Mesodermal cell (in vitro differentiated cells): ENCODE data around the gene LEMD2.

Experiments used
- H3K27ac ChIP-seq: 2 replicates; pipeline ENCODE4 v1.7.0; 2013; ENCODE audit warnings: mild to moderate bottlenecking, low read depth, low read length, moderate library complexity; ENCODE audit not compliant: severe bottlenecking
- H3K36me3 ChIP-seq: 2 replicates; pipeline ENCODE4 v1.7.1; 2013; ENCODE audit warnings: mild to moderate bottlenecking, low read length, moderate library complexity; ENCODE audit not compliant: control insufficient read depth, insufficient read depth
- H3K4me1 ChIP-seq: one replicate; pipeline ENCODE4 v1.7.1; 2013; ENCODE audit warnings: mild to moderate bottlenecking, low read length; ENCODE audit not compliant: insufficient read depth, control insufficient read depth, poor library complexity, severe bottlenecking
- H3K4me3 ChIP-seq: 2 replicates; pipeline ENCODE4 v1.7.0; 2013; ENCODE audit warnings: low read length, control low read depth, mild to moderate bottlenecking; ENCODE audit not compliant: insufficient read depth, poor library complexity, severe bottlenecking; ENCODE audit errors: extremely low read depth
- H3K9me3 ChIP-seq: 2 replicates; pipeline ENCODE4 v1.7.1; 2013; ENCODE audit warnings: mild to moderate bottlenecking, low read length, moderate library complexity; ENCODE audit not compliant: control insufficient read depth
- WGBS, 2 experiments: methylation state at CpG; one replicate each; pipeline ENCODE4 v1.1.5; 2013; ENCODE audit warnings: missing lambda C conversion rate in 2 of 2; ENCODE audit not compliant: insufficient coverage in 2 of 2; 5-methylcytosine and 5-hydroxymethylcytosine counted together

LEMD2 gene

DNA sequence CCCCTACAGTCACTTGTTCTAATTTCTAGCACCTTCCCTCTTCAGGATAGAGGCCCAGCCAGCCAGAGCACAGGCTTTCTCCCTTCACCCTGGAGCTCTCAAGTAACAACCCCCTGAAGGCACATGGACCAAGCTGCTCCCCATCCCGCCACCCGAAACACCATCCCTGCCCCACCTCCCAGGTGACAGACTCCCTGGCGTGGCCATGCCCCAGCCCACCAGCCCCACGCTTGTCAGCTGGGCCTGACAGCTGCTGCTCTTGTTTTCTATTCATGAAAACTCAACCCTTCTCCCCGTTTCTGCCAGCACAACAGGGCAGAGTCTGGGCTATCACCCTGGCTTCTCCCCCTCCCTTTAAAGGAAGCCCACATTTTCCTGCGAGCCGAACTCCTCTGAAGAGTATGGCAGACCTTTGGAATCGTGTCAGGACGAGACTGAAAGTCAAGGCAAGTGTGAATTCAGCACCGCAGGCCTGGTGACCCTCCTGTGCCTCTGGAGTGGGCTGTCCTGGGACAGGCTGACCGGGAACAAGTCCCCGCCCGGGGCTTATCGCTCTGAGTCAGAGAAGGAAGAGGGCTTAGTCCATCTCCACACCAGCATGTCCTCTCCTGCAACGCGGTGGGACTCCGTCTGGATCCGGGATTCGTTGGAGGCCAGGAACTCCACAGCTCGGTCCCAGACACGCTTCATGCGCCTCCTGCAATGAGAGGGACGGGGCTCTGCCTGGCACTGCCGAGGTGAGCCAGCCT lies 16.7 kb downstream of the LEMD2 start:
- peak overlapping the region; percentile 55 for H3K27ac ChIP-seq
- peaks cover 47% of the 10 kb centered on the region for H3K36me3 ChIP-seq
- WGBS, 2 experiments: 80 to 86% methylated on average over 21 to 24 of the region's 24 CpGs
- H3K4me1 ChIP-seq: peaks cover 48% of the 10 kb centered on the region
- no peak overlapping the region for H3K4me3 ChIP-seq
- H3K9me3 ChIP-seq: no peaks in the 10 kb centered on the region

- peaks cover 39% of the 10 kb centered on the region for H3K36me3 ChIP-seq
- H3K4me1 ChIP-seq: peaks cover 48% of the 10 kb centered on the region
- H3K9me3 ChIP-seq: no peaks in the 10 kb centered on the region
- H3K4me3 ChIP-seq: no peak overlapping the region
- WGBS, 2 experiments: 11 to 16% methylated on average over 41 to 46 of the region's 47 CpGs
- peak overlapping the region; percentile 55 for H3K27ac ChIP-seq
These were observed 17.5 kb downstream of the LEMD2 start for GRCh38 chr6:33771146-33772081.

- H3K4me1 ChIP-seq: peaks cover 48% of the 10 kb centered on the region
- no peaks in the 10 kb centered on the region for H3K9me3 ChIP-seq
- H3K4me3 ChIP-seq: no peak overlapping the region
- H3K27ac ChIP-seq: peak overlapping the region; percentile 55
- peaks cover 32% of the 10 kb centered on the region for H3K36me3 ChIP-seq
- WGBS, 2 experiments: 76 to 83% methylated on average over 1 to 3 of the region's 3 CpGs
These were observed 18.1 kb downstream of the LEMD2 start for GRCh38 chr6:33770833-33771145.

- Histone ChIP-seq H3K4me1 (peaks cover 48% of the 10 kb centered on the region), H3K27ac (peak overlapping the region; percentile 55), H3K36me3 (peaks cover 27% of the 10 kb centered on the region), H3K9me3 (no peaks in the 10 kb centered on the region), H3K4me3 (no peak overlapping the region)
- WGBS, 2 experiments: 69 to 73% methylated on average over 9 to 10 of the region's 14 CpGs
These were observed 18.7 kb downstream of the LEMD2 start for GRCh38 chr6:33770124-33770832.

DNA sequence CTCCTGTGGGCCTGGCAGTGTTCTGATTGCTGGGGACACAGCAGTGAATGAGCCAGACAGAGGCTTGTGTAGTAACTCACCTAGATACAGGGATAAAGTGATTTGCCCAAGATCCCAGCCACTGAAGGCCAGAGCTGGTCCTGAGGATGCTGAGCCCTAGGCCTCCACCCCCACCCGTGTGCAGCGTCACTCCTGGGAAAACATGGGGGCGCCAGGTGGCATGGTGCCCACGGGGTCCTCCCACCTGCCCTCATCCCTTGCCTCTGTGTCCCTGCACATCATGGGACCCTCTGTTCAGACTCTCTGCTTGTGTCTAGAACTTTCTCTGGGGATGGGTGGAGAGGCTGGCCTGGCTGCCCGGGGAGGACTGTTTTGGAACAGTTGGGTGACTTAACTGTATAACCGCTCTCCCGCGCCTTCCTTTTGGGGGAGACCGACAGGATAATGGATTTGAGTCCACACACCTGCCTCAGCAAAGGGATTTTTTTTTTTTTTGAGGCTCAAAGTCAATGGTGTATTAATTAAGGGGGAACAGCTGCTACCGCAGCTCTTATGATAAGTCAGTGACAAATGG lies 19.6 kb downstream of the LEMD2 start:
- WGBS, 2 experiments: 96 to 100% methylated on average over 2 to 8 of the region's 10 CpGs

DNA sequence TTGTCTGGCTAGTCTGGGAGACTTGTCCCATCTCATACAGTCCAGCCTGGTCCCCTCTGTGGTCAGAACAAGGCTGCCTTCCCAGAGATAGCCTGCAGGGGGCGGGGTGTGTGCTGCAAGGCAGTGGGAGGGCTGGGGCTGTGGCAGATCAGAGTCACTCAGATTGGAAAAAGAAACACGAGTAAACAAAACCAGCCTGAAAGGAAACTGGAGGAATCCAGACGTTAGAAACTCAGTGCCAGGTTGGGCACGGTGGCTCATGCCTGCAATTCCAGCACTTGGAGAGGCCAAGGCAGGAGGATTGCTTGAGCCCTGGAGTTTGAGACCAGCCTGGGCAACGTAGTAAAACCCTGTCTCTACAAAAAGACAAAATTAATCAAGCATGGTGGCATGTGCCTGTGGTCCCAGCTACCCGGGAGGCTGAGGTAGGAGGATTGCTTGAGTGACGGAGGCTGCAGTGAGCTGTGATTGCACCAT lies 20.2 kb downstream of the LEMD2 start:
- no peaks in the 10 kb centered on the region for H3K9me3 ChIP-seq
- H3K27ac ChIP-seq: no peak overlapping the region
- 41 to 44% methylated on average over 6 of the region's 7 CpGs for WGBS, 2 experiments
- H3K4me3 ChIP-seq: no peak overlapping the region
- peaks cover 14% of the 10 kb centered on the region for H3K36me3 ChIP-seq
- H3K4me1 ChIP-seq: peaks cover 45% of the 10 kb centered on the region

More for the DNA sequence above, 19.6 kb downstream of the LEMD2 start:
- no peak overlapping the region for H3K4me3 ChIP-seq
- H3K36me3 ChIP-seq: peaks cover 18% of the 10 kb centered on the region
- no peaks in the 10 kb centered on the region for H3K9me3 ChIP-seq
- peaks cover 48% of the 10 kb centered on the region for H3K4me1 ChIP-seq
- H3K27ac ChIP-seq: no peak overlapping the region

GRCh38 chr6:33766921-33767907 lies 21.7 kb downstream of the LEMD2 start:
- Histone ChIP-seq H3K36me3 (no peaks in the 10 kb centered on the region), H3K9me3 (no peaks in the 10 kb centered on the region), H3K4me3 (no peak overlapping the region), H3K27ac (no peak overlapping the region), H3K4me1 (peaks cover 30% of the 10 kb centered on the region)
- 88 to 93% methylated on average over 6 to 7 of the region's 11 CpGs for WGBS, 2 experiments

DNA sequence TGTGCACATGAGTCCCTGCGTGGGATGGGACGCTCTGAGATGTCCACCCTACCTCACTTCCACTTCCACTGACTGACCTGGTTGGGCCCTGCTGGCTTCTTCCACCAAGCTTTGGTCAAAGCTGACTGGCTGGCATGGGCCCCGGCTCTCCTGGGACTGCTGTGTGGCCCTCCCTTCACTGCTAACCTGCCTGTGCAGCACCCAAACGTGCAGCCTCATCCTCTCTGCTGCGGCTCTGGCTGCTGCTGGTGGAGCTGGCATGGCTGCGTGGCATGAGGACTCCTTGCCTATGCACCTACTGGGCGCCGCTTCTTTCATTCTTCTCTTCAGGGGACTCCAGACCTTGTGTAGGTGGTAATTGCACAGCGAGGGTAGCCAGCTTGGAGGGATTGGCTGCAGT lies 23.6 kb downstream of the LEMD2 start:
- 89 to 90% methylated on average over 7 to 9 of the region's 9 CpGs for WGBS, 2 experiments
- Histone ChIP-seq H3K4me1 (peaks cover 16% of the 10 kb centered on the region), H3K27ac (no peak overlapping the region), H3K36me3 (no peaks in the 10 kb centered on the region), H3K4me3 (no peak overlapping the region), H3K9me3 (no peaks in the 10 kb centered on the region)

- H3K36me3 ChIP-seq: no peaks in the 10 kb centered on the region
- WGBS, 2 experiments: 92% methylated on average over 2 of the region's 2 CpGs; no CpG with 5 or more reads in 1 of the 2 experiments
These were observed 24.9 kb downstream of the LEMD2 start for GRCh38 chr6:33764036-33764435.

More at GRCh38 chr6:33764036-33764435, 24.9 kb downstream of the LEMD2 start:
- Histone ChIP-seq H3K4me1 (peaks cover 5% of the 10 kb centered on the region), H3K4me3 (no peak overlapping the region), H3K9me3 (no peaks in the 10 kb centered on the region), H3K27ac (no peak overlapping the region)
